Heart left ventricle (tissue), 13 donors: ENCODE results near the gene SCAF1.

ENCODE experiments used
- POLR2A ChIP-seq, 2 donors: fragments of 450-650 bp; IDR thresholded peaks; one replicate each; pipeline ENCODE4 v1.6.1; 2017; ENCODE audit warnings: antibody characterized with exemption in 2 of 2, mild to moderate bottlenecking in 2 of 2, moderate library complexity in 2 of 2
- TF ChIP-seq, protein P1 (sequence below), 12 donors: fragments of 200-600 bp; sonication (generic) in 4 of 12; IDR thresholded peaks; one replicate each; pipeline versions ENCODE4 v1.5.0 to v1.8.0; 2018 to 2022; ENCODE audit warnings: antibody characterized with exemption in 12 of 12, mild to moderate bottlenecking in 5 of 12
- donor health status: ischemic (EF 13 %, LVEDD 7.1; RV severe dilation, severe dysfunction).
- donor health status: DM: no; HTN: yes; CAD: no.
- donor health status: DM: no; HTN: no; CAD: no.
- donor health status: ischemic (EF 25% LVEDD 6.9; RV normal size, moderate dysfunction).
- donor health status: ischemic (EF 25% LVEDD 5.7; RV mildly dilated, moderate dysfunction).
- donor health status: ischemic (EF 35%, LVEDD 5.7; RV mildly dilated, moderate dysfunction).
- donor health status: nonischemic (EF 11% LVEDD 7.7; RV severe dilation, severe dysfunction).
- donor health status: DM: yes; HTN: yes; CAD: no.
- donor health status: PGD.
- donor health status: ischemic (EF 29% LVEDD 5.4; RV normal size, mild dysfunction).
- donor health status: nonischemic (EF 23%, LVEDD 6.1; RV moderate dilation, normal function).

DNA sequence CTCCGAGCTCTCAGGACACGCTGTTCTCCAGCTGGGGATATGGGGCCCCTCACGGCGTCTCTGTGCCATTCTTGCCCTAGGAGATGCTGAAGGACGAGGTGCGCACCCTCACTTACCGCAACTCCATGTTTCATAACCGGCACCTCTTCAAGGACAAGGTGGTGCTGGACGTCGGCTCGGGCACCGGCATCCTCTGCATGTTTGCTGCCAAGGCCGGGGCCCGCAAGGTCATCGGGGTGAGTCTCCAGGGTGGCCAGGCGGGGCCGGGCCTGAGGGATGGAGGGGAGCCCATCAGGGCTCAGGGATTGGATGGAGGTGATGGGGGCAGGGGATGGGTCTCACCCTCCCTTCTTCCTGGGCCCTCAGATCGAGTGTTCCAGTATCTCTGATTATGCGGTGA is 39.8 kb downstream of the SCAF1 start:
- TF ChIP-seq, protein P1, sequence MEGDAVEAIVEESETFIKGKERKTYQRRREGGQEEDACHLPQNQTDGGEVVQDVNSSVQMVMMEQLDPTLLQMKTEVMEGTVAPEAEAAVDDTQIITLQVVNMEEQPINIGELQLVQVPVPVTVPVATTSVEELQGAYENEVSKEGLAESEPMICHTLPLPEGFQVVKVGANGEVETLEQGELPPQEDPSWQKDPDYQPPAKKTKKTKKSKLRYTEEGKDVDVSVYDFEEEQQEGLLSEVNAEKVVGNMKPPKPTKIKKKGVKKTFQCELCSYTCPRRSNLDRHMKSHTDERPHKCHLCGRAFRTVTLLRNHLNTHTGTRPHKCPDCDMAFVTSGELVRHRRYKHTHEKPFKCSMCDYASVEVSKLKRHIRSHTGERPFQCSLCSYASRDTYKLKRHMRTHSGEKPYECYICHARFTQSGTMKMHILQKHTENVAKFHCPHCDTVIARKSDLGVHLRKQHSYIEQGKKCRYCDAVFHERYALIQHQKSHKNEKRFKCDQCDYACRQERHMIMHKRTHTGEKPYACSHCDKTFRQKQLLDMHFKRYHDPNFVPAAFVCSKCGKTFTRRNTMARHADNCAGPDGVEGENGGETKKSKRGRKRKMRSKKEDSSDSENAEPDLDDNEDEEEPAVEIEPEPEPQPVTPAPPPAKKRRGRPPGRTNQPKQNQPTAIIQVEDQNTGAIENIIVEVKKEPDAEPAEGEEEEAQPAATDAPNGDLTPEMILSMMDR (IDR thresholded peaks at IDR 0.05) = no peak
- no peak for TF ChIP-seq POLR2A (IDR thresholded peaks at IDR 0.05)
